Measurements from ENCODE around the gene ZFYVE27. TPM values are rescaled to one million over a fixed set of nuclear protein-coding genes. Genes with fewer than 3 reads are reported as not detected.

The ZFYVE27 gene
- polyA plus RNA-seq, 6 donors from 2014 or later: 34.0 to 51.3 (median 38.0) TPM

DNA sequence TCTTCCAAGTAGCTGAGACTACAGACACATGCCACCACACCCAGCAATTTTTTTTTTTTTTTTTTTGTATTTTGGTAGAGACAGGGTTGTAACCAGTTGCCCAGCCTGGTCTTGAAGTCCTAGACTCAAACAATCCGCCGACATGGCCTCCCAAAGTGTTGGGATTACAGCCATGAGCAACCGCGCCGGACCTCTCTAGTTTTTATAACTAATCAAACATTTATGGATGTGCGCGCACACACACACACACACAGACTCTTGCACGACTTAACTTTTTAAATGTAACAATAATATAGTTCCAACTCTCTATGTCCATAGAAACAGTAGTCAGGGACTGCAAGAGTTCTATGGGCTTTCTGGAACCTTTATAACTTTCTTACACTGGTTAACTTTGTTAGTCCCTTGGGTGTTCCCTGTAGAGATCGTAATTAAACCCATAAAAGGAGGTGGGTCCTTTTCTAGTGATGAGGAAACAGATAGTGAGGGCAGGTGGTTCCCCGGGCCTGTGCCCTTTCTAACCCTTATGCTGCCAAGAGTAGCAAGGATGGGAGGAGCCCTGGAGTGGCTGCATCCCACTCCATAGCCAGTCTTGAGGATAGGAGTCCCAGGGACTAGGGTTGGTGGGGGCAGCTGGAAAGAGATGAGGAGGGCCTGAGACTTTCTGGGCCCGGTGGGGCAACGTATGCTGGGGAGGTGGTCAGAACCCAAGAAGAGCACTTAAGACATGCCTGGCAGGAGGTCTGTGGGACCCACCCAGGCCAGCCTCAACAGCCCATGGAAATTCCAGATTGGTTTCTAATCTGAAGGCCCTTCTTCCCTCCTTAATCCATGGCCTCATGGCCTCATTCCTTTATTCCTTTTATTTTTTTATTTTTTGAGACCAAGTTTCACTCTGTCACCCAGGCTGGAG is 14.8 kb upstream of the ZFYVE27 start:
- H3K27me3 Mint-ChIP-seq: peaks cover 5 to 19% (median 19%) of the 10 kb centered on the region in 3 donors
- ATAC-seq (ENCODE audit: low read depth in 2 of 2): no peak
- no peak overlapping the region for H3K4me3 Mint-ChIP-seq
- H3K36me3 Mint-ChIP-seq: no peaks in the 10 kb centered on the region
- DNase-seq: no peak
- no peaks in the 10 kb centered on the region for H3K9me3 Mint-ChIP-seq
- no peak overlapping the region for H3K27ac Mint-ChIP-seq
- no peaks in the 10 kb centered on the region for H3K4me1 Mint-ChIP-seq

DNA sequence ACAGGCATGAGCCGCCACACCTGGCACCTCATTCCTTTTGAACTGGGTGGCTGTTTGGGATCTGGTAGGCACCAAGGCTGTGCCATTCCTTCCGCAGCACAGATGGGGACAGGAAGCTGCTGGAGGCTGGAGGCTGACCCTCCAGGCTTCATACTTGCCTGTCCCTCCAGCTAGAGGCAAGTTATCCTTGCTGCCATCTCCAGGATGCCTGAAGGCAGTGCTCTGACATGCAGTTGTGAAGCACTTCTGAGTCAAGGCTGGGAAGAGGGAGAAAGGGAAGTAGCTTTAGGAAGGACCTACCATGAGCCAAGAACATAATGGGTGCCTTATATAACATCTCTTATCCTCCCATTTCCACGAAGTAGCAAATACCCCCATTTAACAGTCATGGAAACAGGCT is 13.9 kb upstream of the ZFYVE27 start:
- Mint-ChIP-seq H3K4me1 (no peaks in the 10 kb centered on the region), H3K4me3 (no peak overlapping the region), H3K27me3 (peaks cover 2 to 19% (median 19%) of the 10 kb centered on the region in 3 donors), H3K27ac (no peak overlapping the region), H3K36me3 (no peaks in the 10 kb centered on the region), H3K9me3 (no peaks in the 10 kb centered on the region)
- no peak for ATAC-seq (ENCODE audit: low read depth in 2 of 2)
- DNase-seq: no peak

DNA sequence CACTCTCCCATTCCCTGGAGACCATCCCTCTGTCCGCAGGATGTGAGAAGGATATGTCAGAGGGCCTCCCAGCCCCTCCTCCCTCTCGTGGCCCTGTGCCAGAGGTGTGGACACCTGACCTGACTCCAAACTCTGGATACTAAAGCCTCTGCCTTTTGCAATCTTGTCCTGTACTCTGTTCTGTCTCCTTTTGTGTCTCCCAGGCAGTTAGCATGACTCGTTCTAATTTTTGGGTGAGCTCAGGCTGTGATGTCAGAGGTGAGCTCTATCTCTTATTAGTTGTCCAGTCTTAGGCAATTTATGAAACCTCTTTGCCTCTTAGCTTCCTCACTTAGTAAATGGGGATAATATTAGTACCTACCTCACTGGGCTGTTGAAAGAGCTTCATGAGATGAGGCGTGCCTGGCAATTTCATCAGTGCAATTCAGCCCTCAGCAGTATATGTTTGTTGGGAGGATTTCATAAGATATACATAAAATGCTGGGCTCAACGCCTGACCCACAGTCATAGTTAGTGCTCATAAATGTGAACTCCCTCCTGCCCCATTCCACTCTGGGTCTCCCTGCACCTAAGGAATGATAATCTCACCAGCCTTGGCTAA is 12.5 kb upstream of the ZFYVE27 start:
- Mint-ChIP-seq H3K4me1 (no peaks in the 10 kb centered on the region), H3K27me3 (peaks cover 0 to 26% (median 17%) of the 10 kb centered on the region in 3 donors), H3K4me3 (no peak overlapping the region), H3K27ac (peak overlapping the region in 3 of 6 donors; percentile 26 to 49 (median 41)), H3K36me3 (no peaks in the 10 kb centered on the region), H3K9me3 (no peaks in the 10 kb centered on the region)
- ATAC-seq (ENCODE audit: low read depth in 2 of 2): no peak
- DNase-seq: no peak

GRCh38 chr10:97726636-97727178 is 10.2 kb upstream of the ZFYVE27 start:
- no peak for DNase-seq
- Mint-ChIP-seq H3K27ac (no peak overlapping the region), H3K4me1 (no peaks in the 10 kb centered on the region), H3K27me3 (peaks cover 0 to 35% (median 18%) of the 10 kb centered on the region in 3 donors), H3K9me3 (no peaks in the 10 kb centered on the region), H3K36me3 (no peaks in the 10 kb centered on the region), H3K4me3 (no peak overlapping the region)
- ATAC-seq (ENCODE audit: low read depth in 2 of 2): no peak

GRCh38 chr10:97729014-97729413 is 7.9 kb upstream of the ZFYVE27 start:
- H3K27ac Mint-ChIP-seq: no peak overlapping the region
- H3K4me3 Mint-ChIP-seq: no peak overlapping the region
- no peaks in the 10 kb centered on the region for H3K4me1 Mint-ChIP-seq
- H3K9me3 Mint-ChIP-seq: no peaks in the 10 kb centered on the region
- DNase-seq (no peak), ATAC-seq (ENCODE audit: low read depth in 2 of 2) (no peak)
- H3K27me3 Mint-ChIP-seq: peaks cover 0 to 35% (median 20%) of the 10 kb centered on the region in 3 donors
- no peaks in the 10 kb centered on the region for H3K36me3 Mint-ChIP-seq

DNA sequence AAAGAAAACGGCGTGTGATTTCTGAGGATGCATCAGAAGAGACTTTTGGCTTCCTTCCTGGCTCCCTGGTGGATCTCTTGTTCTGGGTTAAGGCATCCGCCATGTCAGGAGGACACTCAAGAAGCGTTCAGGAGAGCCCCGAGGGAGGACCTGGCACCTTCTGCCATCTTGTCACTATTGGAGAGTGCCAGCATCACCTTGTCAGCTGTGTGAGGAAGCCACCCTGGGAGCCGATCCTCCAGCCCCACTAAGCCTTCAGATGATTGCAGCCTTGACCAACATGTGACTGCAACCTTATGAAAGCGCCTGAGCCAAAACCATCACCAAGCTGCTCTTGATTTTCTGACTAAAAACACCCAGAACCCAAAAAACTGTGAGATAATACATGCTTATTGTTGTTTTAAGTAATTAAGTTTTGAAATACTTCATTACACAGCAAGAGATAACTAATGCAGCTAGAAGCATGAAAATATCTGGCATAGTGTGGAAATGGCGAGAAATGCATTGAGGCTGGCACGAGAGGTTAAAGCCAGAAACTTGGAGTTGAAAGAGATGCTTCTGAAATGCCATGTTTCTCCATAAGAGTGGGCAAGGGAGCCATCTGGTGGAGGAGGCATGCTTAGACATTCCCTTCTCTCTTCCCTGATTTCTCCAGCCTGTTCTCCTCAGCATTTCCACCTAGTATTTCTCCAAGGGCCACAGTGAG is 5.4 kb upstream of the ZFYVE27 start:
- Mint-ChIP-seq H3K27me3 (peaks cover 0 to 18% (median 10%) of the 10 kb centered on the region in 3 donors), H3K9me3 (peaks cover 0 to 6% (median 0%) of the 10 kb centered on the region in 7 donors), H3K36me3 (no peaks in the 10 kb centered on the region), H3K27ac (no peak overlapping the region), H3K4me1 (peaks cover 9 to 11% (median 11%) of the 10 kb centered on the region in 3 donors), H3K4me3 (peak overlapping the region in 1 of 8 donors; percentile 28)
- peak; percentile 35 to 48 for ATAC-seq (ENCODE audit: low read depth in 2 of 2)
- DNase-seq: peak; percentile 50

- Mint-ChIP-seq H3K9me3 (peaks cover 0 to 6% (median 0%) of the 10 kb centered on the region in 7 donors), H3K27ac (no peak overlapping the region), H3K36me3 (no peaks in the 10 kb centered on the region), H3K27me3 (peaks cover 0 to 16% (median 10%) of the 10 kb centered on the region in 3 donors), H3K4me3 (peak overlapping the region in 1 of 8 donors; percentile 28), H3K4me1 (peaks cover 15 to 16% (median 15%) of the 10 kb centered on the region in 3 donors)
- no peak for ATAC-seq (ENCODE audit: low read depth in 2 of 2)
- DNase-seq: no peak
Observed at GRCh38 chr10:97732052-97732359, 4.9 kb upstream of the ZFYVE27 start.

DNA sequence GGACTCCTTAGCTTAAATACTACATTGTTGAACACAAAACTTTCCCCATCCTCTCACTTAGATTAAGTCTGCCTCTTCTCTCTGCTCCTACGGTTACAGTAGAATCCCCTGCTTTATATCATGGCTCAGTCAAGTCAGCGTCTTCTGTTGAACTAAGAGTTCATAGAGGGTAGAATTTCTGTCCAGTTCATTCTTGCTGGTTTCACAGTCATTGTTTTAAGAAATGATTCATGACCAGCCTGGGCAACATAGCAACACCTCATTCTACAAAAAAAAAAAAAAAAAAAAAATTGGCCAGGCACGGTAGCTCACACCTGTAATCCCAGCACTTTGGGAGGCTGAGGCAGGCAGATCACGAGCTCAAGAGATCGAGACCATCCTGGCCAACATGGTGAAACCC is 3.7 kb upstream of the ZFYVE27 start:
- peaks cover 0 to 6% (median 0%) of the 10 kb centered on the region in 7 donors for H3K9me3 Mint-ChIP-seq
- peaks cover 0 to 16% (median 10%) of the 10 kb centered on the region in 3 donors for H3K27me3 Mint-ChIP-seq
- DNase-seq (no peak), ATAC-seq (ENCODE audit: low read depth in 2 of 2) (no peak)
- no peaks in the 10 kb centered on the region for H3K36me3 Mint-ChIP-seq
- peaks cover 24 to 26% (median 26%) of the 10 kb centered on the region in 3 donors for H3K4me1 Mint-ChIP-seq
- H3K4me3 Mint-ChIP-seq: no peak overlapping the region
- H3K27ac Mint-ChIP-seq: no peak overlapping the region

DNA sequence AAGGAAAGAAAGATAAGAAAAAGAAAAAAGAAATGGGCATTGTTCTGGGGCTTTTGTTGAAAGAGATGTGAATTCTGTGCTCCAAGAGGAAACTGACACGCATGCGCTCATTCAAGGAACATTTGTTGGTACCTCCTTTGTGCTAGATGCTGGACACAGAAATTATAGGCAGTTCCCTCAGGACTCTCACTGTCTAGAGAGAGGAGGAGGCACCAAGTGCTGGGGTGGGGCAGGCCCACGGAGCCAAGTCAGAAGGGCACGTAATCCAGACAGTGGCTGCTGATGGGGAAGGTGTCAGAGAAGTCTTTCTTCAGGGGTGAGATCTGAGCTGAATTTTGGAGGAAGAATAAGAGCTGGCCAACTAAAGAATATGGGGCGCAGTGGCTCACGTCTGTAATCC is 2.9 kb upstream of the ZFYVE27 start:
- Mint-ChIP-seq H3K9me3 (peaks cover 0 to 6% (median 0%) of the 10 kb centered on the region in 7 donors), H3K36me3 (no peaks in the 10 kb centered on the region), H3K4me3 (peak overlapping the region in 1 of 8 donors; percentile 7), H3K4me1 (peaks cover 29 to 31% (median 30%) of the 10 kb centered on the region in 3 donors), H3K27ac (peak overlapping the region in 2 of 6 donors; percentile 64 to 83), H3K27me3 (peaks cover 0 to 13% (median 8%) of the 10 kb centered on the region in 3 donors)
- DNase-seq: no peak
- ATAC-seq (ENCODE audit: low read depth in 2 of 2): no peak

DNA sequence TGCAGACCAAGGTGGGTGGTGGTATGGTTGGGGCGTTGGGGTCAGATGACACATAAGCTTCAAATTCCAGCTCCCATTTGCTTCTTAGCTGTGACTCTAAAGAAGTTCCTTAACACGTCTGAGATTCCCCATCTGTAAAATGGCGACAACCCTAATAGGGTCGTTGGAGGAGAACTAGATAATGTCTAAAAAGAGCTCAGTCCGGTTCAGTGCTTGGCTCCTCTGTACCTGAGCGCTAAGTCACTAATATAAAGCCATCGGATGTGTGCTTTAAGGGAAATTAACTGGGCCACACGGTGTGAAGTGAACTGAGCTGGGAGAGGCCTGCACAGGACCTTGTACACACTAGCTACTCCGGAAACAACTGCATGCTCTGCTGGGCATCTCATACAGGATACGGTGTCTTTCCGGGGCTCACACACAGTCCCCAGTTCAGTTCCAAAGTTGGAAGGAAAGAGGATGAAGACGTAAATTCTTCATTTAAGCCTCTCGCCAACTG is 476 bp upstream of the ZFYVE27 start:
- Mint-ChIP-seq H3K27ac (peak overlapping the region; percentile 96 to 100 (median 99)), H3K9me3 (peaks cover 0 to 6% (median 0%) of the 10 kb centered on the region in 7 donors), H3K4me1 (peaks cover 45 to 51% (median 50%) of the 10 kb centered on the region in 3 donors), H3K27me3 (peaks cover 0 to 4% (median 0%) of the 10 kb centered on the region in 3 donors), H3K36me3 (peaks cover 0 to 13% of the 10 kb centered on the region in 2 donors), H3K4me3 (peak overlapping the region; percentile 94 to 99 (median 96))
- ATAC-seq (ENCODE audit: low read depth in 2 of 2) (peak; percentile 24 to 34), DNase-seq (no peak)

DNA sequence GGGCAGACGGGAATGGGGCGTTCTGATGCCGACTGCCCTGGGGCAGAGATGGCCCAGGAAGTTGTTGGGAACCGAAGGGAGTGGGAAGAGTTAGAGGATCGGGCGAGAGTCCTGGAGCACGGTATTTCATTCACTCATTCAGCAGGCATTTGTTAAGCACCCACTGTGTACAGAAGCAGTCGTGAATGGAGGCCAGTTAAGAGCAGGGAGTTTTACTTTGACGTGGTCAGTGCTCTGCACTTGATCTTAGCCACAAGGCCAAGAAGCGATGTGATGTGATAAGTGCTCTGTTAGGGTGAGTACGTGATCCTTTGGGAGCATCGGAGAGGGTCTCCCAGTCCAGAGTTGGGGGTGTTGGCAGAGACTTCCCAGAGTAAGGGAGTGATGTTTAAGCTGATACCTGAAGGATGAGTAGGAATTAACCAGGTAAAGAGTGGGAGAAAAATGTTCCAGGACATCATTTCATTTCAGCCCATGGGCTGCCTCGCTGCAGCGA is 890 bp downstream of the ZFYVE27 start:
- ATAC-seq (ENCODE audit: low read depth in 2 of 2) (no peak), DNase-seq (no peak)
- peaks cover 0 to 6% (median 0%) of the 10 kb centered on the region in 7 donors for H3K9me3 Mint-ChIP-seq
- H3K27ac Mint-ChIP-seq: peak overlapping the region; percentile 91 to 99 (median 97)
- peak overlapping the region; percentile 94 to 99 (median 96) for H3K4me3 Mint-ChIP-seq
- peaks cover 0 to 13% of the 10 kb centered on the region in 2 donors for H3K36me3 Mint-ChIP-seq
- H3K27me3 Mint-ChIP-seq: no peaks in the 10 kb centered on the region
- peaks cover 49 to 58% (median 57%) of the 10 kb centered on the region in 3 donors for H3K4me1 Mint-ChIP-seq

- Mint-ChIP-seq H3K27me3 (no peaks in the 10 kb centered on the region), H3K27ac (peak overlapping the region in 4 of 6 donors; percentile 69 to 99 (median 97)), H3K9me3 (peaks cover 0 to 6% (median 0%) of the 10 kb centered on the region in 7 donors), H3K36me3 (peaks cover 0 to 13% of the 10 kb centered on the region in 2 donors), H3K4me3 (peak overlapping the region; percentile 94 to 99 (median 96)), H3K4me1 (peaks cover 49 to 61% (median 60%) of the 10 kb centered on the region in 3 donors)
- no peak for ATAC-seq (ENCODE audit: low read depth in 2 of 2)
- no peak for DNase-seq
Observed at GRCh38 chr10:97738616-97739015, 1.7 kb downstream of the ZFYVE27 start.

Measured in naive B cell (primary cell).